LoVo (cell line): Measurements from ENCODE around the gene EMC9.
"Not testable (repeated sequence)": the region's sequence is repeated elsewhere in the genome, so short reads cannot be mapped to it uniquely, and the experiment has no call there.

Experiments
- DNase-seq: peaks from one replicate; pipeline ENCODE4 v3.0.0-alpha.2; 2016; ENCODE audit warnings: low spot score

EMC9 gene

GRCh38 chr14:24108336-24108874 lies 33.0 kb downstream of the EMC9 start:
- no peak for DNase-seq

- no peak for DNase-seq
These were observed 34.6 kb downstream of the EMC9 start for GRCh38 chr14:24106672-24107271.

GRCh38 chr14:24105609-24106239 lies 35.7 kb downstream of the EMC9 start:
- DNase-seq: not testable (repeated sequence)

- DNase-seq: no peak
These were observed 37.9 kb downstream of the EMC9 start for GRCh38 chr14:24103451-24103850.

GRCh38 chr14:24102357-24103048 lies 38.9 kb downstream of the EMC9 start:
- no peak for DNase-seq

GRCh38 chr14:24100982-24101494 lies 40.4 kb downstream of the EMC9 start:
- DNase-seq: no peak

- no peak for DNase-seq
These were observed 41.0 kb downstream of the EMC9 start for GRCh38 chr14:24100197-24100981.

GRCh38 chr14:24098927-24099813 lies 42.2 kb downstream of the EMC9 start:
- no peak for DNase-seq

GRCh38 chr14:24098229-24098926 lies 43.0 kb downstream of the EMC9 start:
- DNase-seq: no peak

- no peak for DNase-seq
These were observed 44.7 kb downstream of the EMC9 start for GRCh38 chr14:24096545-24097181.

- peak; percentile 69 for DNase-seq
These were observed 45.9 kb downstream of the EMC9 start for GRCh38 chr14:24095271-24096068.

- DNase-seq: no peak
These were observed 46.5 kb downstream of the EMC9 start for GRCh38 chr14:24094841-24095270.

GRCh38 chr14:24093901-24094840 lies 47.2 kb downstream of the EMC9 start, which contains the start of gene PCK2:
TSS of gene PCK2 (plus strand) at chr14:24094311. CDS start at chr14:24094406, 95 bp downstream.
- peak; percentile 96 for DNase-seq

- DNase-seq: peak; percentile 52
These were observed 48.0 kb downstream of the EMC9 start for GRCh38 chr14:24093207-24093900.

GRCh38 chr14:24092505-24093206 lies 48.7 kb downstream of the EMC9 start:
- DNase-seq: no peak

- no peak for DNase-seq
These were observed 49.3 kb downstream of the EMC9 start for GRCh38 chr14:24092110-24092504.
